Measurements from ENCODE around the gene PNPLA5.
"Not testable (repeated sequence)": the region's sequence is repeated elsewhere in the genome, so short reads cannot be mapped to it uniquely, and the experiment has no call there.

The PNPLA5 gene

GRCh38 chr22:43879901-43880540 lies 11.8 kb downstream of the PNPLA5 start:
- DNase-seq = no peak

- DNase-seq = no peak
Measured at GRCh38 chr22:43878831-43879550, 12.8 kb downstream of the PNPLA5 start.

DNA sequence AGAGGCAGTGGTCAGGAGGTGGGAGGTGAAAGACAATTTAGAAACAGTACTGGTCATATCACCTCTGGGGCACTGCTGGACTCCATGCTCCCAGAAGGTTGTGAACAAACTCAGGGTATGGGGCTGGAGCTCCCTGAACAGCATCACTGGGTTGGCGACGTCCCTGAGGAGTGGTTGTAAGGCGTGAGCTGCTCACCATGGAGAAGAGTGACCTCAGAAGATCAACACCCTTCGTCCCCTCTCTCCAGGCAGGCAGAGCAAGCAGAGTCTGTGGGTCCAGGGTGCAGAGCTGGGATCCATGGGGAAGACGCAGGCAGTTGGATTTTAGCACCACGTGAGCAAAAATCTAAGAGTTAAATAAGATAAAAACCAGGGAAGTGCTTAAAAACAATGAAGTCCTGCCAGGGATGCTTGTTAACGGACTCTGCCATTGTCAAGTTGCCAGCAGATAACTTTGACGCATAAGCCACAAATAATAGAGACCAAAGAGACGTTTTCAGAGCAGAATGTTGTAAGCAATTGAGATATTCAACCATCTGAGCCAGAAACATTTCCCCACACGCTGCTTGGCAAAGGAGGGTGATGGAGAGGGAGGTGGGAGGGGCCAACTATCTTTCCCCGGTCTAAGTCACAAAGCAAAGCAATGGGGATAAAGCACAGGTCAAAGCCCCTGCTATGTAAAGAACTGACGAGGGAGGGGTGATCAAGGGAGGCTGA lies 13.6 kb downstream of the PNPLA5 start:
- DNase-seq = no peak

- no peak for DNase-seq
Measured at GRCh38 chr22:43876866-43877509, 14.8 kb downstream of the PNPLA5 start.

DNA sequence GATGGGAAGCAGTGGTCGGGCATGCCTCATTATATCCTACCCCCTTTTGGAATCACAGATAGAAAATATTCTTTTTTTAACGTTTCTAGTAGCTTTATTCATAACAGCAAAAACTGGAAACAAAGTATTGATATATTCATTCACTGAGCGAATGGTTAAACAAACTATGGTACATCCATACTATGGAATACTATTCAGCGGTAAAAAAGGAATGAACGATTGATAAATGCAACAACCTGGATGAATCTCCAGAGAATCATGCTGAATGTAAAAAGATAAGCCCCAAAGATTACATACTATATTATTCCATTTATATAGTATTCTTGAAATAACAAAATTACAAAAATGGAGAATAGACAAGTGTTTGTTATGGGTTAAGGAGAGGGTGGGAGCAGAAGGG lies 22.0 kb downstream of the PNPLA5 start:
- DNase-seq = no peak

DNA sequence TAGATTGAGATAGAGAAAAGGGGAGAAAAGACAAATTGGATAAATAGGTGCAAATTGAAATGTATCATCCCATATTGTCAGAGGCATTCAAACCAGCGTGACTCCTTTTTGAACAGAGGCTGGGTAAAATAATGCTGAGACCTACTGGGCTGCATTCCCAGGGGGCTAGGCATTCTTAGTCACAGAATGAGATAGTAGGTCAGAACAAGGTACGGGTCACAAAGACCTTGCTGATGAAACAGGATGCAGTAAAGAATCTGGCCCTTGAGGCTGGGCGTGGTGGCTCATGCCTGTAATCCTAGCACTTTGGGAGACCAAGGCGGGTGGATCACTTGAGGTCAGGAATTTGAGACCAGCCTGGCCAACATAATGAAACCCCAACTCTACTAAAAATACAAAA lies 22.8 kb downstream of the PNPLA5 start:
- DNase-seq = not testable (repeated sequence)

DNA sequence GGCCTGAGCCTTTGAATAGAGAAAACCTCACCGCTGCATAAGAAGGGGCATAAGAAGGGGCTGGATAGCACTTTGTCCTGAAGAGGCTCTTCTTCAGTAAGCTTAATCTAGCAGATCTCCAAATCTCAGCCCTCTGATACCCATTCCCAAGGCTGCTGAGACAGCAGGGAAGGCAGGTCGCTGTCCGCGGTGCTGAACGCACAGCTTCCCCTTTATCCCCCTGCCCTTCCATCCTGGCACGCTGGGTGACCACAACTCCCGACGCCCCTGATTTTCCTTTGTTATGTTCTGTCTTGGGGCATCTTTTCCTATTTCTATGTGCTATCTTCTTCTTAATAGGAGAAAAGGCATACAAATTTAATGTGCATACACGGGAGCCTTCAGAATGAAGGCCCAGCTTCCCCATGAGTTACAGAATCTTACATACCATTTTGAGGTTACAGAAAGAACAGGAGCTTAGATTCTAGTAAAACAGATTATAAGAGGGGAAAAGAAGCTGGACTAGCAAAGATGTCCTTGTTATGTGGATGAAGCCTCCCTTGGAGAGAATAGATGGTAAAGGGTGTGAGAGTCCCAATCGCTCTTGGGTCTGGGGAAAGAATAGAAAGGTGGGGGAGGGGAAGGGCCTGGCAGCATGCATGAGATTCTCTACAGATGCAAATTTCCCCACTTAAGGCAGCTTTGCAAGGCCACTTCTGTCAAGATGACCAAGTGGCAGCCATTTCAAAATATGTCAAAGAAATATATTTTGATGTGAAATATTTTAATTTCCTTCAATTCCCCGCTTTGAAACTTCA lies 23.8 kb downstream of the PNPLA5 start:
- DNase-seq = peak; percentile 34

DNA sequence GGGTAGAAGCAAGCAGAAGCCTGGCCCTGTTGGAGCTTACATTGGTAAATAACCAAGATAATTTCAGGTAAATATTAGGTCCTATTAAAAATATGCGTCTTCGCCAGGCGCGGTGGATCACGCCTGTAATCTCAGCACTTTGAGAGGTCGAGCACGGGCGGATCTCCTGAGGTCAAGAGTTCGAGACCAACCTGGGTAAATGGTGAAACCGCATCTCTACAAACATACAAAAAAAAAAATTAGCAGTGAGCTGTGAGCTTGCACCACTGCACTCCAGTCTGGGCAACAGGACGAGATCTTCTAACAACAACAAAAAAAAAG lies 29.0 kb downstream of the PNPLA5 start:
- no peak for DNase-seq

DNA sequence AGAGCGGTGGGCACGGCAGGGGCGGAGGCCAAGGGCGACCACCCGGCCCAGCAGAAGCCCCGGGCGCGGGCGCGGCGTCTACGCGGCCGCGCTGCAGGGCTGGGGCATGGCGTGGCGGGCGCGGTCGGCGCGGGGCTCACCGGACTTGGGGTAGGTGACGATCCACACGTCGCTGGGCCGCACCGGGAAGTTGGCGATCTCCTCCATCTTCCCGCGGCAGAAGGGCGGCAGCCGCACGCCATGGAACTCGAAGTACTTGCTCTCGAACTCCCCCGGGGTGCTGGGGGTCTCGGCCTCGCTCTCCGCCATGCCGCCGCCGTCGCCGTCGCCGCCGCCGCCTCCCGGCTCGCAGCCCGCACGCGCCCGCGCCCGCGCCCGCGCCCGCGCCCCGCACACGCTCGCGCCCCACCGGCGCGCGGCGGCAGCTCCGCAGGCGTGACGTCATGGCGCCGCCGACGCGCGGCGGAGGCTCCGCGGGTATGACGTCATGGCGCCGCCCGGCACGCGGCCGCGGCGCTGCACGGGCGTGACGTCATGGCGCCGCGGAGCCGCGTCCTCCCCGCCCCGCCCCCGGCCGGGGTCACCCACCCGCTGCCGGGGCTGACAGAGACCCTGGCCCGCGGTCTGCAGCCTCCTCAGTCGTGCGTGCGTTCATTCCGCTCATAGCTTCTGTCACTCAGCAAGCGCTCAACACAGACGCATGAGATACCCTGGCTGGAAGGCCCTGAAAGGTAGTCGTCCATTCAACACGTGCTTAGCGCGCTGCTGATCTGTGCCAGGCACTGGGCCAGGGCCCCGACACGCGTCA lies 29.5 kb downstream of the PNPLA5 start, which contains the start of gene SULT4A1:
Gene SULT4A1, minus strand, starts transcription at position 440 of the 808 bp plus-strand sequence. Its CDS starts 131 bp downstream, at position 309.
- no peak for DNase-seq

- no peak for DNase-seq
Measured at GRCh38 chr22:43861529-43861928, 30.3 kb downstream of the PNPLA5 start.

- no peak for DNase-seq
Measured at GRCh38 chr22:43860831-43861230, 31.0 kb downstream of the PNPLA5 start.

DNA sequence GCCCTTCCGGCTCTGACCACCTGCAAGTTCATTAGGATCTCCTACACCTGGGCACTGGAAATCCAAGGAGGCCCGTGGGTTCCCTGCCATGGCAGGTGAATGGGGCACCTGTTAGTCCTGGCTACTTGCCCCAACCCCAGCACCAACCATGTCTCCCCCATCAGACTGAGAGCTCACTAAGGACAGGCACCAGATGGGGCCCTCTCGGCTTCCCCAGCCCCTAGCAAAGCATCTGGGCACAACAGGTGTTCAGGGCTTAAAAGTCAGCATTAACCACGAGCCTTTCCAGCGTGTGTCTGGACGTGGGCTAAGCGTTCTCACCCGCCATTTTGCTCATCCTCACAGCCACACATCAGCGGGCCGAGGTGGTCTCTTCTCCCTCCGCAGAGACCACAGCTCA lies 31.7 kb downstream of the PNPLA5 start:
- DNase-seq = no peak

DNA sequence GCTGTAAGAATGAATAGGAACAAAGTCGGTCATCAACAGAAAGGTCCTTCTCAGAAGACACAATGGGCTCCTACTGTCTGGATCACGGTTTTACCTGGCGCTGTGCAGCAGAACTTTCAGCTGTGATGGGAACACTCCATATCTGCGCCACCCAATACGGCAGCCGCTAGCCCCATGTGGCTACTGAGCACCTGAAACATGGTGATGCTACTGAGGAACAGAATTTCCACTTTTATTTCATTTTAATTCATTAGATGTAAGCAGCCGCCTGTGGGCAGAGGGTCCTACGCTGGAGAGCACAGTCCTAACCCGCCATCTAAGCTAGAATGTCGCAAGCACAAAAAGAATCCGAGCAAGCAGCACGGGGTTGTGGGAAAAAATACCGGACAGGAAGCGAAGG lies 32.2 kb downstream of the PNPLA5 start:
- no peak for DNase-seq

DNA sequence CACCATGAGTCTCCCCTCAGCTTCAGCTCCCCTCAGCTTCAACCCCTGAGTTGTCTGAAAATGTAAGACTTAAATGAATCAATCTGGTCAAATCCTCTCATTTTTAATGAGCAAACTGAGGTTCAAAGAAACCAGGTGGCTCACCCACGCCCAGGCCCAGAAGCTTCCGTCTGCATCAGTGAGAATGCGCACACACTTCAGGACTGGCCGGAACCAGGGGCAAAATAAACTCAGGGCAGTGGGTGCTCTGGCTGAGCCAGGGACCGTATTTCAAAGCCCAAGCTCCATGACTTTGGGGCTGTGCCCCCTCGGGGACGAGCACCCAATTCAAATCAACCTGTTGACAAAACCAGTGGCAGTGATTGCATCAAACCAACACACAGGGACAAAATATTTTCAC lies 32.6 kb downstream of the PNPLA5 start:
- no peak for DNase-seq

DNA sequence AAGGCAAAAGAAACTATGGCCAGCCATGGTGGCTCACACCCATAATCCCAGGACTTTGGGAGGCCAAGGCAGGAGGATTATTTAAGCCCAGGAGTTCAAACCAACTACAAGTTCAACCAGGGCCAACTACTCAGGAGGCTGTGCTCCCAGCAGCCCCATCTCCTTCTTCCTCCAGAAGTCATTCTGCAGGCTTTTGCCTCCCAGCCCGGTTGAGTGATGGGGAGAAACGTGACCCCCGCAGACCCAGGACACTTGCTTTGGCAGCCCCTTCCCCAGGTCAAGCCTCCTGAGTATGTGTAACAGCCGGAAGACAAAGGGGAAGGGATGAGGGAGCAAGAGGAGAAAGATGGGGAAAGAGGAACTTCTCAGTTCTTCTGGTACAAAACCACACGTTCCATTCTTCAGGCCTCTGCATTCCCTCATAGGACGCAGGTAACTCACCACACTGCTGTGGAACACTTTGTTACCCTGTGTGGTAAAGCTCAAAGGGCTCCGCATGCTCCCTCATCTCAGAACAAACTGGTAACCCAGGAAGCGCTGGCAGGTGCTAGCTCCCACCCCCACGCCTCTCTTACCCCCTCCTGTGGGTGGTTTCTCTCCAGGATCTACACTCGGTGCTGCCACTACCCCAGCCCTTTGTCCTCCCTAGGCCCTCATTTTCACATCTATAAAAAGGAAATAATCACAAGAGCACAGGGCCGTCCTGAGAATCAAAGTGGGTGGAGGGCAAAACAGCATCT lies 33.5 kb downstream of the PNPLA5 start:
- DNase-seq = no peak

DNA sequence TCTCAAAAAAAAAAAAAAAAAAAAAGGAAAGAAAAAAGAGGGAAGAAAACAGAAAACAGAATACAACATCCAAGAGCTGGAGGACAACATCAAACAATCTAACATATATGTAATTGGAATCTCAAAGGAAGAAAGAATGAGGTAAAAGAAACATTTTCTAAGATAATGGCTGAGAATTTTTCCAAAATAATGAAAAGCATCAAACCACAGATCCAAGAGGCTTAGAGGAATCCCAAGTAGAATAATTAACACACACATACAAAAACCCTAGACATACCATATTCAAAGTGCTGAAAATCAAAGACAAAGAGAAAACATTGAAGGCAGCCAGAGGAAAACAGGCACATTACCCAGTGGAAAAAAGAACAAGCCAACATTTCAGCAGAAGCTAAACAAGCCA lies 34.4 kb downstream of the PNPLA5 start:
- no peak for DNase-seq

- DNase-seq = no peak
Measured at GRCh38 chr22:43855431-43855830, 36.4 kb downstream of the PNPLA5 start.

- no peak for DNase-seq
Measured at GRCh38 chr22:43854786-43855271, 37.0 kb downstream of the PNPLA5 start.

GRCh38 chr22:43854121-43854785 lies 37.6 kb downstream of the PNPLA5 start:
- DNase-seq = no peak

DNA sequence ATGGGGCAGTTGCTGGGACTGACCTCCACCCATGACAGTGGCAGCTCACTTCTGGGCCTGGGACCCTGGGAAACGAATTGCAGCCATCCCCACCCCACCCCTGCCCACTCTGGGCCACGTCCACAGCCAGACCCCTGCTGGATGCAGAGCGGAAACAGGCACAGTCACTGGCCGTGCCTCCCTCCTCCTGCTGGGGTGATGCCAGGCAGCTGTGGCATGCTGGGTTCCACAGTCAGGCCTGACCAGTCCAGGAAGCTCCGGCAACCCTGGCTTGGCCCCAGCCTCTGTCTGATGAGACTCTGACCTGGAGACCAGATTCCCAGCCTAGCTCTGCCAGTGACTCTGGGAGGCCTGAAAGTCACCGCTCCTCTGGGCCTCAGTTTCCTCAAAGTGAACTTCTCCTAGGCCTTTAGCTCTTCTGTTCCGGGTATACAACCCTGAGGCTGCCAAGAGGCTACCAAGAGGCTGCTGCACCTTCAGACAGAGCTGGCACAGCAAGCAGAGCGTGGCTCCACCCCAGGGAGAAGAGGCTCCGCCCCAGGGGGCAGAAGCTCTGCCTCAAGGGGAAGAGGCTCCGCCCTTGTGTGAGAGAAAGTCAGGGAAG lies 38.4 kb downstream of the PNPLA5 start:
- no peak for DNase-seq

Data from HCEC 1CT (cell line).